Cardiac muscle cell (in vitro differentiated cells and primary cell): ENCODE results near the gene APBA2. TPM values are rescaled to one million over a fixed set of nuclear protein-coding genes. Genes with fewer than 3 reads are reported as not detected.

Experiments
- DNase-seq, 2 donors: peaks; one replicate each; pipeline versions ENCODE4 v3.0.0 to v3.0.0-alpha.2; 2010 to 2017; ENCODE audit warnings: low read depth in 1 of 2, low spot score in 1 of 2
- H3K27ac ChIP-seq: fragments of 200-600 bp; sonication (generic); 2 replicates; pipeline ENCODE4 v1.5.1; 2016
- H3K27me3 ChIP-seq: fragments of 200-600 bp; sonication (generic); 2 replicates; pipeline ENCODE4 v1.6.0; 2016; ENCODE audit warnings: control low read depth
- H3K36me3 ChIP-seq: fragments of 200-600 bp; sonication (generic); 2 replicates; pipeline ENCODE4 v1.5.1; 2016; ENCODE audit warnings: control low read depth
- H3K4me1 ChIP-seq: fragments of 200-600 bp; sonication (generic); 2 replicates; pipeline ENCODE4 v1.8.1; 2017; ENCODE audit warnings: low read depth, mild to moderate bottlenecking, mixed run types
- H3K4me3 ChIP-seq: fragments of 200-600 bp; sonication (generic); 2 replicates; pipeline ENCODE4 v1.5.1; 2016; ENCODE audit warnings: mild to moderate bottlenecking
- H3K9me3 ChIP-seq: fragments of 200-600 bp; sonication (generic); 2 replicates; pipeline ENCODE4 v1.5.1; 2017; ENCODE audit warnings: low read depth, mild to moderate bottlenecking, control low read depth
- CTCF ChIP-seq: IDR thresholded peaks from 2 replicates; pipeline ENCODE4 v1.5.1; 2012; ENCODE audit warnings: low read depth, mild to moderate bottlenecking, low read length
- polyA plus RNA-seq: library from polyadenylated mRNA; unstranded; fragments of >200 nt; fragmentation: Nextera tagmentation; extraction: Ambion mirVana; gene quantifications from 2 replicates; pipeline ENCODE4 v1.2.1, GENCODE V29; 2016
- total RNA-seq: library from RNA; depleted of rRNA; stranded (reverse); fragments of >200 nt; gene quantifications from 2 replicates; pipeline ENCODE4 v1.2.3, GENCODE V29; 2016

The APBA2 gene
- total and polyA plus RNA-seq, 2 experiments from 2014 or later, result 20.5 to 33.2 TPM

GRCh38 chr15:28980709-28981350 is 95.1 kb downstream of the APBA2 start:
- Histone ChIP-seq H3K27me3 (no peaks in the 10 kb centered on the region), H3K27ac (no peak overlapping the region)
- no peak for TF ChIP-seq CTCF

GRCh38 chr15:28981351-28981720 is 95.6 kb downstream of the APBA2 start:
- Histone ChIP-seq H3K9me3 (no peaks in the 10 kb centered on the region), H3K27me3 (no peaks in the 10 kb centered on the region), H3K4me3 (no peak overlapping the region), H3K4me1 (peaks cover 5% of the 10 kb centered on the region), H3K27ac (no peak overlapping the region), H3K36me3 (no peaks in the 10 kb centered on the region)
- DNase-seq, result no peak
- no peak for TF ChIP-seq CTCF

More at GRCh38 chr15:28980709-28981350, 95.1 kb downstream of the APBA2 start:
- no peak overlapping the region for H3K4me3 ChIP-seq
- no peak for DNase-seq
- H3K9me3 ChIP-seq, result no peaks in the 10 kb centered on the region
- peaks cover 5% of the 10 kb centered on the region for H3K4me1 ChIP-seq
- no peaks in the 10 kb centered on the region for H3K36me3 ChIP-seq

GRCh38 chr15:28981921-28982320 is 96.1 kb downstream of the APBA2 start:
- TF ChIP-seq CTCF, result no peak
- DNase-seq, result no peak
- no peak overlapping the region for H3K27ac ChIP-seq

GRCh38 chr15:28982886-28983285 is 97.1 kb downstream of the APBA2 start:
- Histone ChIP-seq H3K27me3 (no peaks in the 10 kb centered on the region), H3K4me1 (peaks cover 5% of the 10 kb centered on the region), H3K27ac (no peak overlapping the region), H3K4me3 (no peak overlapping the region), H3K36me3 (no peaks in the 10 kb centered on the region), H3K9me3 (no peaks in the 10 kb centered on the region)
- no peak for TF ChIP-seq CTCF
- DNase-seq, result no peak

More at GRCh38 chr15:28981921-28982320, 96.1 kb downstream of the APBA2 start:
- Histone ChIP-seq H3K4me3 (no peak overlapping the region), H3K36me3 (no peaks in the 10 kb centered on the region), H3K4me1 (peaks cover 5% of the 10 kb centered on the region), H3K27me3 (no peaks in the 10 kb centered on the region), H3K9me3 (no peaks in the 10 kb centered on the region)

GRCh38 chr15:28983432-28984311 is 97.9 kb downstream of the APBA2 start:
- H3K27me3 ChIP-seq, result no peaks in the 10 kb centered on the region
- no peak for DNase-seq
- no peak overlapping the region for H3K27ac ChIP-seq
- no peaks in the 10 kb centered on the region for H3K9me3 ChIP-seq
- peaks cover 5% of the 10 kb centered on the region for H3K4me1 ChIP-seq
- no peak for TF ChIP-seq CTCF
- no peak overlapping the region for H3K4me3 ChIP-seq
- no peaks in the 10 kb centered on the region for H3K36me3 ChIP-seq
